T-cell (primary cell): ENCODE results near the gene HMGXB3. TPM values are rescaled to one million over a fixed set of nuclear protein-coding genes. Genes with fewer than 3 reads are reported as not detected.
A peak's percentile ranks its signal among the peaks of the same experiment; 100 is the strongest.

Experiments used
- ATAC-seq, 4 experiments: fragments of 200-7000 bp in 3 of 4; fragments of 150-1000 bp in 1 of 4; cut with Tn5 transposase; replicated peaks in 1 of 4; 1 replicate in 3 of 4; 2 replicates in 1 of 4; pipeline ENCODE4 v1.10.0; 2021; ENCODE audit warnings: moderate library complexity in 3 of 4, mild to moderate bottlenecking in 2 of 4, moderate number of reproducible peaks in 1 of 4
- CTCF ChIA-PET, 2 donors: fragments of 300-600 bp; sonication (Branson Sonifier 250); formaldehyde crosslinking; loops; one replicate each; lab custom pipeline; 2022; ENCODE audit warnings: antibody characterized with exemption in 2 of 2; lab: Charles Lee
- POLR2A ChIA-PET, 2 donors: fragments of 300-600 bp; sonication (Branson Sonifier 250); formaldehyde crosslinking; loops; one replicate each; lab custom pipeline; 2022; ENCODE audit warnings: antibody characterized with exemption in 2 of 2; lab: Charles Lee
- DNase-seq, 35 experiments: peaks; one replicate each; pipeline versions ENCODE4 v3.0.0 to v3.0.0-alpha.2; 2013 to 2023
- H3K27ac ChIP-seq: one replicate; pipeline ENCODE4 v1.5.1; 2013; ENCODE audit warnings: low read length
- H3K27me3 ChIP-seq, 2 experiments: replicated peaks in 1 of 2; 1 replicate in 1 of 2; 2 replicates in 1 of 2; pipeline versions ENCODE4 v1.6.1 to v1.7.0; 2013; ENCODE audit warnings: low read length in 1 of 2, mixed read lengths in 1 of 2; ENCODE audit not compliant: control insufficient read depth in 2 of 2, insufficient read depth in 2 of 2; ENCODE audit errors: extremely low read depth in 1 of 2
- H3K36me3 ChIP-seq, 2 donors: 1 replicate in 1 of 2; 2 replicates in 1 of 2; pipeline versions ENCODE4 v1.6.1 to v1.7.0; 2013; ENCODE audit warnings: low read length in 1 of 2; ENCODE audit not compliant: control insufficient read depth in 2 of 2, insufficient read depth in 1 of 2; ENCODE audit errors: extremely low read depth in 1 of 2
- H3K4me1 ChIP-seq, 2 experiments: 1 replicate in 1 of 2; 2 replicates in 1 of 2; pipeline versions ENCODE4 v1.6.1 to v1.7.0; 2013; ENCODE audit warnings: low read length in 2 of 2, mixed read lengths in 1 of 2; ENCODE audit not compliant: insufficient read depth in 2 of 2, control insufficient read depth in 1 of 2; ENCODE audit errors: extremely low read depth in 1 of 2
- H3K4me3 ChIP-seq, 2 donors: 1 replicate in 1 of 2; 2 replicates in 1 of 2; pipeline versions ENCODE4 v1.5.1 to v1.7.0; 2013; ENCODE audit warnings: mild to moderate bottlenecking in 2 of 2, low read length in 1 of 2, moderate library complexity in 1 of 2; ENCODE audit not compliant: control insufficient read depth in 1 of 2; ENCODE audit errors: extremely low read depth in 1 of 2
- H3K9me3 ChIP-seq: 2 replicates; pipeline ENCODE4 v1.7.0; 2013
- H3K27ac Mint-ChIP-seq, 2 donors: one replicate each; pipeline ENCODE4 v1.8.0; 2020 to 2021; ENCODE audit warnings: mild to moderate bottlenecking in 2 of 2, mixed read lengths in 2 of 2
- H3K27me3 Mint-ChIP-seq, 2 donors: one replicate each; pipeline ENCODE4 v1.8.0; 2021 to 2022; ENCODE audit warnings: mixed read lengths in 2 of 2
- H3K36me3 Mint-ChIP-seq: one replicate; pipeline ENCODE4 v1.8.0; 2021; ENCODE audit warnings: mixed read lengths
- H3K4me1 Mint-ChIP-seq, 3 donors: one replicate each; pipeline ENCODE4 v1.8.0; 2020 to 2022; ENCODE audit warnings: mixed read lengths in 3 of 3, mild to moderate bottlenecking in 1 of 3
- H3K4me3 Mint-ChIP-seq, 3 donors: one replicate each; pipeline ENCODE4 v1.8.0; 2020 to 2022; ENCODE audit warnings: mild to moderate bottlenecking in 3 of 3, mixed read lengths in 3 of 3, moderate library complexity in 3 of 3
- H3K9me3 Mint-ChIP-seq, 3 donors: one replicate each; pipeline ENCODE4 v1.8.0; 2020 to 2022; ENCODE audit warnings: mixed read lengths in 3 of 3
- WGBS: methylation state at CpG from one replicate; pipeline ENCODE4 v1.1.5; 2013; ENCODE audit warnings: missing lambda C conversion rate; ENCODE audit not compliant: insufficient coverage; 5-methylcytosine and 5-hydroxymethylcytosine counted together
- total RNA-seq, 35 experiments: library from RNA in 6 of 35; stranded (reverse) in 6 of 35; fragments of 120-200 nt in 1 of 35; gene quantifications; one replicate each; pipeline versions ENCODE4 v1.2.1 to v1.2.4 and lab custom pipeline; 2013 to 2026

Gene HMGXB3
- total RNA-seq, 5 donors from 2014 or later (not counting 1 experiment from before 2014, with no cell fraction given), result 28.9 to 35.2 (median 30.9) TPM

DNA sequence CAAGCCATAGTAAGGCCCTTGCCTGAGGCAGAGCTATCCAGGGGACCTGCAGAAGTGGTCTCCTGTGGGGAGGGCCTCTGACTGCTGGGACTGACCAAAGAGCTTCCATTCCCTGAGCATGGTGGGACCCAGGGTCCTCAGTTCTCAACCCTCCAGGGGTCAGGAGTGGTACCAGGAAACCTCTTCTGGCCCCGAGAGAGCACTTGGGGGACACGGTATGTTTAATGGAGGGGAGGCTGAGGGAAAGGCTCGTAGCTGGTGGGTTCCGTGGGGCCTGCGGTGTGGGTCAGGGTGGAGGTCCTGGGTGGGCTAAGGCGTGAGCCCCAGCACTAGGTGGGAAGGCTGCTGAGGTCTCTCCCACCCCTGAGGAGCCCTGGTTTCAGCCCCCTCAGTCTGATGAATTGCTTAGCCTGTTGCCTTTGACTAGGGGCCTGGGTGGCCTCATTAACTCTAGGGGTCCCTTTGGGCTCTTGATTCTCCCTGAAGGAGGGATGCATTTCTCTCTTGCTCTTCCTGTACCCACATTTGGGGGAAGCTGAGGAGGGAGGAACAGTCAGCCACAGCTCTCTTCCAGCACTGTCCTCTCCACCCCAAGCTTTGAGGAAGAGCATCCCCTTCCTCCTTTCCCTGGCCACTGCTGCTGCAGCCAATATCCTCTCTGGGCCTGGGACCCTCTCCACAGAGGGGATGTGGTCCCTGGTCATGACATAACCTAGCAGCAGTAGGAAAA, 51.9 kb downstream of the HMGXB3 start:
- Histone ChIP-seq H3K9me3 (no peaks in the 10 kb centered on the region), H3K27me3 (peaks cover 0 to 4% of the 10 kb centered on the region in 2 experiments), H3K36me3 (peaks cover 26 to 67% of the 10 kb centered on the region in 2 donors), H3K4me1 (no peaks in the 10 kb centered on the region), H3K27ac (no peak overlapping the region), H3K4me3 (no peak overlapping the region)
- Mint-ChIP-seq H3K4me1 (no peaks in the 10 kb centered on the region), H3K27me3 (no peaks in the 10 kb centered on the region), H3K9me3 (no peaks in the 10 kb centered on the region), H3K36me3 (peaks cover 72% of the 10 kb centered on the region), H3K27ac (no peak overlapping the region), H3K4me3 (no peak overlapping the region)
- CTCF ChIA-PET, result no interaction called here
- 75% methylated on average over 5 of the region's 6 CpGs for WGBS
- no peak for DNase-seq
- POLR2A ChIA-PET, result no interaction called here
- no peak for ATAC-seq

DNA sequence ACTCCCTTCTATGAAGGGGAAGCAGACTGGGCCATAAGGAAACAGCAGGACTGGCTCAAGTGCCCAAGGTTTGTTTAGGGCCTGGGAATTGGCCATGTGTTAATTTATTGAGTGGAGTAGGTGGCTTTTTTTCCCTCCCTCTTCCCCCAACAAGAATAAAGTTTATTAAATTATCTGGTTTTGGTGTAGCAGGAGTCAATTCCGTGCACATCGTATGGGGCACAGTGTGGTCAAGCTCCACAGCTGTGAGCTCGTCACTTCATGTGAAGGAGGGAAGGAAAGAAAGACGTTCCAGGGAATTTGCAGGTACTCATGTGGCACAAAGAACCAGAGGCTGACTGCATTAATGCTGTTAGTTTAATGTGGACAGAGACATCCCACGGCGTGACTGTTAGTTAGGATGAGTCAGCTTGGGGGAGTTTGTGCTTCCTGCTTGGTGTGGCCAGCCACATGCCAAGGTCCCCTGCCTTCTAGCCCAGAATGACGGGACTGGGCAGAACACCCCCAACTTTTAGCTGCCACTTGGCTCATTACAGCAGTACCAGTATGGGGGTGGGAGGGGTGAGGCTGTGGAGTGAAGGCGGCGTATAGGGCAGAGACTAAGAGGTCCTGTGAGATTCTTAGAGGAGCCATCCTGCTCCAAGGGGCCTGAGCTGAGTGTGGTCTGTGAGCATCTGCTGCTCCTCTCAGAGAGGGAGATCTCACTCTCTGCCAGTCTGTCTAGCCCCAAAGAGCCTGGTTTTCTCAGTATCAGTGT, 52.6 kb downstream of the HMGXB3 start:
- peaks cover 26 to 59% of the 10 kb centered on the region in 2 donors for H3K36me3 ChIP-seq
- H3K27ac ChIP-seq, result no peak overlapping the region
- DNase-seq (no peak), ATAC-seq (no peak)
- H3K4me1 Mint-ChIP-seq, result no peaks in the 10 kb centered on the region
- H3K9me3 ChIP-seq, result no peaks in the 10 kb centered on the region
- H3K4me3 Mint-ChIP-seq, result no peak overlapping the region
- no peaks in the 10 kb centered on the region for H3K27me3 ChIP-seq
- H3K27me3 Mint-ChIP-seq, result no peaks in the 10 kb centered on the region
- no peaks in the 10 kb centered on the region for H3K9me3 Mint-ChIP-seq
- H3K4me1 ChIP-seq, result no peaks in the 10 kb centered on the region
- H3K36me3 Mint-ChIP-seq, result peaks cover 65% of the 10 kb centered on the region
- ChIA-PET CTCF (interaction anchor here in 1 of 2 donors (1.0 kb wide), 1 partner anchor 198 kb away, joined by 3 read pairs; no protein-coding TSS in a partner anchor), POLR2A (no interaction called here)
- 98% methylated on average over 6 of the region's 9 CpGs for WGBS
- H3K27ac Mint-ChIP-seq, result no peak overlapping the region
- H3K4me3 ChIP-seq, result no peak overlapping the region

DNA sequence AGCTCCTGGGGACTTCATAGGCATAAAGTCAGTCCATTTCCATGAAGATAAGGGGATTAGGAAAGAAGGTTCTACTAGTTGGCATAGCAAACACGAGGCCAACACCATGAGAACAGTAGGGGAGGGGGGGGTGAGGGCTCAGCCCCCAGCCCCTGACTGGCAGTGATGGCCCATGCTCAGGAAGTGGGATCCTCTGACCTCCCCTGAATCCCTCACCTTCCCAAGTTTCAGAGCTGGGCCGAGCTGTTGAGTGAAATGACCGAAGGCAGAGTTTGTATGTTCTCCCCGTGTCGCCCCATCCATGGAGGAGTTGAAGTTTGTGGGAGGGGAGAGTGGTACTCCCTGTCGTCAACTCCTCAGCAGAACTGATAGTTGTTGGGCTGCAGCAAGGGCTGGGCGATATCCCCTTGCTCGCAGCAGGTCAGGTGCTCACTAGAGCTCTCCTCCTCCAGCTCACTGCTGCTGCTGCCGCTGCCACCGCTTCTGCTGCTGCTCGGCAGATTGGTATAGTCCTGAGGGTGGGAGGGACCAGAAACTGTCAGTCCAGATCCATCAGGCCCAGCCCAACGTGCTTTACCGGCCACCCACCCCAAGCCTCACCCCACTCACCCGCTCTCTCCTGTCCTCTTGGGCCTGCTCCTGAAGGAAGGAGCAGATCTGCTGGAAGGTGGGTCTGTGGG, 53.3 kb downstream of the HMGXB3 start:
- Mint-ChIP-seq H3K4me1 (no peaks in the 10 kb centered on the region), H3K27me3 (no peaks in the 10 kb centered on the region), H3K9me3 (no peaks in the 10 kb centered on the region), H3K27ac (no peak overlapping the region), H3K4me3 (peak overlapping the region in 1 of 3 donors; percentile 17), H3K36me3 (peaks cover 58% of the 10 kb centered on the region)
- CTCF ChIA-PET, result interaction anchor here in 1 of 2 donors (1.0 kb wide), 1 partner anchor 199 kb away, joined by 3 read pairs; no protein-coding TSS in a partner anchor
- no peaks in the 10 kb centered on the region for H3K27me3 ChIP-seq
- DNase-seq, result no peak
- H3K9me3 ChIP-seq, result no peaks in the 10 kb centered on the region
- no peak overlapping the region for H3K4me3 ChIP-seq
- ATAC-seq, result no peak
- no peak overlapping the region for H3K27ac ChIP-seq
- peaks cover 26 to 52% of the 10 kb centered on the region in 2 donors for H3K36me3 ChIP-seq
- WGBS, result 100% methylated on average over 2 of the region's 14 CpGs
- POLR2A ChIA-PET, result no interaction called here
- no peaks in the 10 kb centered on the region for H3K4me1 ChIP-seq

DNA sequence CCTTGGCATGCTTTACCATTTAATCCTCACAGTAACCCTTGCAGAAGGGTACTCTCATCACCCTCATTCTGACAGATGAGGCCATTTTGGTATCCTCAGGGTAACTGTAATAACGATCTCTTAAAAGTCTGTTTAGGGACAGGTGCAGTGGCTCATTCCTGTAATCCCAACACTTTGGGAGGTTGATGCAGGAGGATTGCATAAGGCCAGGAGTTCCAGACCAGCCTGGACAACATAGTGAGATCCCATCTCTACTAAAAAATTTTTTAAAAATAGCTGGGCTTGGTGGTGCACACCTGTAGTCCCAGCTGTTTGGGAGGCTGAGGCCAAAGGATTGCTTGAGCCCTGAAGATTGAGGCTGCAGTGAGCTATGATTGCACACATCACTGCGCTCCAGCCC, 54.0 kb downstream of the HMGXB3 start:
- ChIA-PET POLR2A (no interaction called here), CTCF (interaction anchor here (0.6 to 0.7 kb wide), 2 partner anchors 8 to 10 kb away, joined by 4 read pairs; no protein-coding TSS in a partner anchor)
- no peaks in the 10 kb centered on the region for H3K4me1 ChIP-seq
- H3K4me1 Mint-ChIP-seq, result no peaks in the 10 kb centered on the region
- ATAC-seq (no peak), DNase-seq (no peak)
- H3K27me3 ChIP-seq, result peaks cover 0 to 1% of the 10 kb centered on the region in 2 experiments
- H3K9me3 Mint-ChIP-seq, result no peaks in the 10 kb centered on the region
- no peak overlapping the region for H3K27ac ChIP-seq
- peaks cover 51% of the 10 kb centered on the region for H3K36me3 Mint-ChIP-seq
- H3K4me3 Mint-ChIP-seq, result no peak overlapping the region
- no peaks in the 10 kb centered on the region for H3K27me3 Mint-ChIP-seq
- H3K4me3 ChIP-seq, result no peak overlapping the region
- peaks cover 26 to 45% of the 10 kb centered on the region in 2 donors for H3K36me3 ChIP-seq
- WGBS, result no CpG with 5 or more reads among the region's 2 CpGs
- no peaks in the 10 kb centered on the region for H3K9me3 ChIP-seq
- H3K27ac Mint-ChIP-seq, result no peak overlapping the region

DNA sequence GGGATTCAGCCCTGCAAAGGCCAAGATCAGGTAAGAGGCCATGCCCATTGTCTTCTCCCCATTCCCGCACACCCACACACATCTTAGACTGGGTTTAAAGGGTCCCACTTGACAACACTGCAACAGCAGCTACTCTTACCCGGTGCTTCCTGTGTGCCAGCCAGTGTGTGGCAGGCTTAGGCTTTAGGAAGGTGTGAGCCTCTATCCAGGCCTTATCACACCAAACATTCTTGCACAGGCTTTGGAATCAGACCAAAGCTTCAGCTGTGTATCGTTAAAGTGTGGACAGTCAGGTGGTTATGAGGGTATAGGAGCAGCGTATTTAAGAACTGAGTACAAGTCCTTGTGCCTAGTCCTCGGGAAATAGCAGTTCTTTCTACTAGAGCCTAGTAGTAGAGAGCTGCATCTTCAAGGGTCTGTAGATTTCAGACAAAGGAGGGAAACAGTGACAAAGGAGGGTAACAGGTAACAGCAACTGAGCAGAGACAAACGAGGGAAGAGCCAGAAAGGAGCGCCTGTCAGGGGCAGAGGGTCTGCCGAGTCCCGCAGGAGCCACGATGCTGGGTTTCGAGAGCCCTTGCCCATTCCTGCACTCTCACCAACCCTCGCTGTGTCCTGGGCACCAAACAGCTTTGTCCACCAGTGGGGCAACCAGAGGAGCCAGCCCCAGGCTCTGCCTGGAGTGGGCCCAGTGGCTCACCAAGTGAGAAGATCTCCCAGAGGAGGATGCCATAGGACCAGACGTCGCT, 55.0 kb downstream of the HMGXB3 start:
- Mint-ChIP-seq H3K9me3 (no peaks in the 10 kb centered on the region), H3K4me1 (no peaks in the 10 kb centered on the region), H3K27me3 (no peaks in the 10 kb centered on the region), H3K27ac (no peak overlapping the region), H3K36me3 (peaks cover 42% of the 10 kb centered on the region), H3K4me3 (no peak overlapping the region)
- no peaks in the 10 kb centered on the region for H3K9me3 ChIP-seq
- no peak for DNase-seq
- H3K4me3 ChIP-seq, result no peak overlapping the region
- CTCF ChIA-PET, result interaction anchor here in 1 of 2 donors (0.7 kb wide), 1 partner anchor 229 kb away, joined by 4 read pairs; no protein-coding TSS in a partner anchor
- POLR2A ChIA-PET, result no interaction called here
- H3K4me1 ChIP-seq, result no peaks in the 10 kb centered on the region
- no peak for ATAC-seq
- WGBS, result 96% methylated on average over 11 of the region's 14 CpGs
- peaks cover 26 to 36% of the 10 kb centered on the region in 2 donors for H3K36me3 ChIP-seq
- H3K27ac ChIP-seq, result no peak overlapping the region
- peaks cover 0 to 2% of the 10 kb centered on the region in 2 experiments for H3K27me3 ChIP-seq

DNA sequence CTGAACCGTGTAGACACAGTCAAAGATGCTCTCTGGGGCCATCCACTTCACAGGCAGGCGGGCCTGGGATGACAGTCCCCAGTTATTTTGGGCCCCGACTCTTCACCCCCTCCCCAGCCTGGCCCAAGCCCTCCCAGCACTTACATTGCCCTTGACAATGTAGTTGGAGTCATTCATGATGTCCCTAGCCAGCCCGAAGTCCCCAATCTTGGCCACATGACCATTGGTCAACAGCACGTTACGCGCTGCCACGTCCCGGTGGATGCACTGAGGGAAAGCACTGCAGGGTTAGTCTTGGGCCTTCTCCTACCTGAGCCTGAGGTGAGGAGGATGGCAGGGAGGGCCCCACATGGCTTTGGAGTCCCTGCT, 55.5 kb downstream of the HMGXB3 start:
- WGBS, result 98% methylated on average over 7 of the region's 9 CpGs
- peaks cover 37% of the 10 kb centered on the region for H3K36me3 Mint-ChIP-seq
- no peak overlapping the region for H3K27ac ChIP-seq
- H3K9me3 ChIP-seq, result no peaks in the 10 kb centered on the region
- POLR2A ChIA-PET, result no interaction called here
- H3K4me1 Mint-ChIP-seq, result no peaks in the 10 kb centered on the region
- peaks cover 0 to 5% of the 10 kb centered on the region in 2 experiments for H3K27me3 ChIP-seq
- no peaks in the 10 kb centered on the region for H3K9me3 Mint-ChIP-seq
- no peak for DNase-seq
- CTCF ChIA-PET, result no interaction called here
- H3K4me3 ChIP-seq, result no peak overlapping the region
- H3K27me3 Mint-ChIP-seq, result no peaks in the 10 kb centered on the region
- H3K4me1 ChIP-seq, result no peaks in the 10 kb centered on the region
- no peak overlapping the region for H3K4me3 Mint-ChIP-seq
- peaks cover 22 to 31% of the 10 kb centered on the region in 2 donors for H3K36me3 ChIP-seq
- ATAC-seq, result no peak
- no peak overlapping the region for H3K27ac Mint-ChIP-seq
